ENCODE results near the gene ADGRD2.

DNA sequence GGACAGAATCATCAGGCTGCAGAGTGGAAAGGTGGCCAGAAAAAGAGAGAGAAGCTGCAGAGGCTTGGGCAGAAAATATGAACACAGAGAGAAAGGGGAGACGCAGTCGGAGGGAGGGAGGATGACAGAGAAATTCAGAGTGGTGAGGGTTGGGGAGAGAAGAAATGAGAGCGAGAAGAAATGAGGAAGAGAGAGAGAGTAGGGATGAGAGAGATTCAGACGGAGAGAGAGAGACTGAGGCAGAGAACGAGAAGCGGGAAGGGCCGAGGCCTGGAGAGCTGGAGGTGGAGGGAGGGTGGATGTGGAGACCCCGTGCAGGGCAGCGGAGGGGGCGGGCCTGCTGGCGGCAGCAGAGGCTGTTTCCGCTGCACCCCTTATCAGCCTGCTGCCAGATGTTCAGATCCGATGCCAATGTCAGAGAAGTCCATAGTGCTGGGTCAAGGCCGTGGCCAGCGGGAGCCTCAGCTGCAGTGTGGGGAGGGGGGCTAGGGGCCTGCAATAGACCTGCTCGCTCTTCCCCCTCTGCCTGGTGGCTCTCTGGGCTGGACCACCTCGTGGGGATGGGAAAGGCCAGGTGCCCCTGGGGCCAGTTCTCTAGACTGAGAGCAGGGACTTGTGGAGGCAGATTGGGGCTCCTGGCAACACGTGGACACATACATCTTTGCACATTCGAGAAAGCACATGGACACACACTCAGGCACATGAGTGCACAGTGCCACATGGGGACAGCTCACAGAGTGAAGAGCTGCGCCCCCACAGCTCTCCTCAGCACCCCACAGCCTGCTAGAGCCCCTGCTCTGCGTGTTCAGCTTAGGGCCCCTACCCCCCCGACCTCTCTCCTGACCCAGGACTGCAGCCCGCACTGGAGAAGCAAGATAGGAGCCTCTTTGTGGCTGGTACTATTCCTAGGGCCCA, 61.9 kb downstream of the ADGRD2 start:
- TF ChIP-seq HNF4A (conservative IDR thresholded peaks at IDR 0.05) (peak; percentile 21 to 61), TAF1 (conservative IDR thresholded peaks at IDR 0.05) (no peak), GABPA (IDR thresholded peaks at IDR 0.05 in 1 of 2, conservative IDR thresholded peaks at IDR 0.05 in 1 of 2) (no peak), RXRA (IDR thresholded peaks at IDR 0.05) (no peak), SP1 (IDR thresholded peaks at IDR 0.05) (no peak), RAD21 (IDR thresholded peaks at IDR 0.05) (no peak)
- TF ChIP-seq, protein P1, sequence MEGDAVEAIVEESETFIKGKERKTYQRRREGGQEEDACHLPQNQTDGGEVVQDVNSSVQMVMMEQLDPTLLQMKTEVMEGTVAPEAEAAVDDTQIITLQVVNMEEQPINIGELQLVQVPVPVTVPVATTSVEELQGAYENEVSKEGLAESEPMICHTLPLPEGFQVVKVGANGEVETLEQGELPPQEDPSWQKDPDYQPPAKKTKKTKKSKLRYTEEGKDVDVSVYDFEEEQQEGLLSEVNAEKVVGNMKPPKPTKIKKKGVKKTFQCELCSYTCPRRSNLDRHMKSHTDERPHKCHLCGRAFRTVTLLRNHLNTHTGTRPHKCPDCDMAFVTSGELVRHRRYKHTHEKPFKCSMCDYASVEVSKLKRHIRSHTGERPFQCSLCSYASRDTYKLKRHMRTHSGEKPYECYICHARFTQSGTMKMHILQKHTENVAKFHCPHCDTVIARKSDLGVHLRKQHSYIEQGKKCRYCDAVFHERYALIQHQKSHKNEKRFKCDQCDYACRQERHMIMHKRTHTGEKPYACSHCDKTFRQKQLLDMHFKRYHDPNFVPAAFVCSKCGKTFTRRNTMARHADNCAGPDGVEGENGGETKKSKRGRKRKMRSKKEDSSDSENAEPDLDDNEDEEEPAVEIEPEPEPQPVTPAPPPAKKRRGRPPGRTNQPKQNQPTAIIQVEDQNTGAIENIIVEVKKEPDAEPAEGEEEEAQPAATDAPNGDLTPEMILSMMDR (IDR thresholded peaks at IDR 0.05; ENCODE audit: low read depth, low read length, missing input control) = no peak
- TF ChIP-seq, protein P2, sequence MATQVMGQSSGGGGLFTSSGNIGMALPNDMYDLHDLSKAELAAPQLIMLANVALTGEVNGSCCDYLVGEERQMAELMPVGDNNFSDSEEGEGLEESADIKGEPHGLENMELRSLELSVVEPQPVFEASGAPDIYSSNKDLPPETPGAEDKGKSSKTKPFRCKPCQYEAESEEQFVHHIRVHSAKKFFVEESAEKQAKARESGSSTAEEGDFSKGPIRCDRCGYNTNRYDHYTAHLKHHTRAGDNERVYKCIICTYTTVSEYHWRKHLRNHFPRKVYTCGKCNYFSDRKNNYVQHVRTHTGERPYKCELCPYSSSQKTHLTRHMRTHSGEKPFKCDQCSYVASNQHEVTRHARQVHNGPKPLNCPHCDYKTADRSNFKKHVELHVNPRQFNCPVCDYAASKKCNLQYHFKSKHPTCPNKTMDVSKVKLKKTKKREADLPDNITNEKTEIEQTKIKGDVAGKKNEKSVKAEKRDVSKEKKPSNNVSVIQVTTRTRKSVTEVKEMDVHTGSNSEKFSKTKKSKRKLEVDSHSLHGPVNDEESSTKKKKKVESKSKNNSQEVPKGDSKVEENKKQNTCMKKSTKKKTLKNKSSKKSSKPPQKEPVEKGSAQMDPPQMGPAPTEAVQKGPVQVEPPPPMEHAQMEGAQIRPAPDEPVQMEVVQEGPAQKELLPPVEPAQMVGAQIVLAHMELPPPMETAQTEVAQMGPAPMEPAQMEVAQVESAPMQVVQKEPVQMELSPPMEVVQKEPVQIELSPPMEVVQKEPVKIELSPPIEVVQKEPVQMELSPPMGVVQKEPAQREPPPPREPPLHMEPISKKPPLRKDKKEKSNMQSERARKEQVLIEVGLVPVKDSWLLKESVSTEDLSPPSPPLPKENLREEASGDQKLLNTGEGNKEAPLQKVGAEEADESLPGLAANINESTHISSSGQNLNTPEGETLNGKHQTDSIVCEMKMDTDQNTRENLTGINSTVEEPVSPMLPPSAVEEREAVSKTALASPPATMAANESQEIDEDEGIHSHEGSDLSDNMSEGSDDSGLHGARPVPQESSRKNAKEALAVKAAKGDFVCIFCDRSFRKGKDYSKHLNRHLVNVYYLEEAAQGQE (IDR thresholded peaks at IDR 0.05) = no peak
- TF ChIP-seq, protein P3, sequence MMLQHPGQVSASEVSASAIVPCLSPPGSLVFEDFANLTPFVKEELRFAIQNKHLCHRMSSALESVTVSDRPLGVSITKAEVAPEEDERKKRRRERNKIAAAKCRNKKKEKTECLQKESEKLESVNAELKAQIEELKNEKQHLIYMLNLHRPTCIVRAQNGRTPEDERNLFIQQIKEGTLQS (IDR thresholded peaks at IDR 0.05) = no peak
